ENCODE results near the gene JADE1. TPM values are rescaled to one million over a fixed set of nuclear protein-coding genes. Genes with fewer than 3 reads are reported as not detected.

Gene JADE1
- total RNA-seq, 2 donors from 2014 or later, result 8.3 to 9.6 TPM

DNA sequence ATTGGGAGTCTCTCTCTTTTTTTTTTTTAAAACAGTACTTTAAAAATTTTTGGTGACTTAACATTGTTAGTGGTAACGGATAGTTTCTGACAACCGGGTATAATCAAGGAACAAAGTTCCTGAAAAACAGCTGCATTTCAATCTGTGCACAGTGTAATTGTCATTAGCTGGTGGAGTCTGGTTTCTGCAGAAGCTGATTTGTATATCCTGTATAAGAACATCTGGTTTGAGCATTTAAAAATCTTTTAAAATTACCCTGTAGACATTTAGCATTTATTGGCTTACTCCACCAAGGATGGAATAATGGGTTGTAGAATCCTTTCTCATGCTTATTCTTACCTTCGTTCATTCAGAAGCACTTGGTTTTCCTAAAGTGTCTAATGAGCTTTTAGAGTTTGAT is 11.2 kb downstream of the JADE1 start:
- Histone ChIP-seq H3K27me3 (no peaks in the 10 kb centered on the region), H3K36me3 (no peaks in the 10 kb centered on the region), H3K9ac (ENCODE audit: low read depth in 2 of 2, low read length in 2 of 2) (no peak overlapping the region), H3K27ac (no peak overlapping the region), H3K4me1 (peaks cover 1% of the 10 kb centered on the region), H3K9me3 (no peaks in the 10 kb centered on the region), H3K4me3 (no peak overlapping the region)
- intact Hi-C loops (cut with DNase I), result no loop called here
- TF ChIP-seq, protein P1, sequence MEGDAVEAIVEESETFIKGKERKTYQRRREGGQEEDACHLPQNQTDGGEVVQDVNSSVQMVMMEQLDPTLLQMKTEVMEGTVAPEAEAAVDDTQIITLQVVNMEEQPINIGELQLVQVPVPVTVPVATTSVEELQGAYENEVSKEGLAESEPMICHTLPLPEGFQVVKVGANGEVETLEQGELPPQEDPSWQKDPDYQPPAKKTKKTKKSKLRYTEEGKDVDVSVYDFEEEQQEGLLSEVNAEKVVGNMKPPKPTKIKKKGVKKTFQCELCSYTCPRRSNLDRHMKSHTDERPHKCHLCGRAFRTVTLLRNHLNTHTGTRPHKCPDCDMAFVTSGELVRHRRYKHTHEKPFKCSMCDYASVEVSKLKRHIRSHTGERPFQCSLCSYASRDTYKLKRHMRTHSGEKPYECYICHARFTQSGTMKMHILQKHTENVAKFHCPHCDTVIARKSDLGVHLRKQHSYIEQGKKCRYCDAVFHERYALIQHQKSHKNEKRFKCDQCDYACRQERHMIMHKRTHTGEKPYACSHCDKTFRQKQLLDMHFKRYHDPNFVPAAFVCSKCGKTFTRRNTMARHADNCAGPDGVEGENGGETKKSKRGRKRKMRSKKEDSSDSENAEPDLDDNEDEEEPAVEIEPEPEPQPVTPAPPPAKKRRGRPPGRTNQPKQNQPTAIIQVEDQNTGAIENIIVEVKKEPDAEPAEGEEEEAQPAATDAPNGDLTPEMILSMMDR (IDR thresholded peaks at IDR 0.05), result no peak
- DNase-seq, result no peak

DNA sequence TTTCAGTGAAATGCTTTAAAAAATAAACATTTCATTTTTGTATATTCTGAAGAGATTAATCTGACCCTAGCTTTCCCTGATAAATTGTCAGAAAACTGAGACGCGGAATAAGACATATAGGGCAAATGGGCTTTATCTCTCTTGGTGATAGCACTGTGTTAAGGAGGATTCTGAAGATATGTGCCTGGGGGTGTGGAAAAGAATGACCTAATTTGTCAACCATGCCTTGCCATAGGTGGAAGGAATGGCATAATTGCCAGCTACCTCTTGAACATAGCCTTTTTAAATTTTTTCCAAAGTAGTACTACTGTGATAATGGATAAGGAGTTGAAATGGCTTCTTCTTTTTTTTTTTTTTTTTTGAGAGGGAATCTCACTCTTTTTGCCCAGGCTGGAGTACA is 11.7 kb downstream of the JADE1 start:
- intact Hi-C loops (cut with DNase I), result no loop called here
- Histone ChIP-seq H3K4me1 (peaks cover 4% of the 10 kb centered on the region), H3K9ac (ENCODE audit: low read depth in 2 of 2, low read length in 2 of 2) (no peak overlapping the region), H3K27me3 (no peaks in the 10 kb centered on the region), H3K36me3 (no peaks in the 10 kb centered on the region), H3K4me3 (no peak overlapping the region), H3K27ac (no peak overlapping the region), H3K9me3 (no peaks in the 10 kb centered on the region)
- TF ChIP-seq, protein P1 (IDR thresholded peaks at IDR 0.05), result no peak
- no peak for DNase-seq

DNA sequence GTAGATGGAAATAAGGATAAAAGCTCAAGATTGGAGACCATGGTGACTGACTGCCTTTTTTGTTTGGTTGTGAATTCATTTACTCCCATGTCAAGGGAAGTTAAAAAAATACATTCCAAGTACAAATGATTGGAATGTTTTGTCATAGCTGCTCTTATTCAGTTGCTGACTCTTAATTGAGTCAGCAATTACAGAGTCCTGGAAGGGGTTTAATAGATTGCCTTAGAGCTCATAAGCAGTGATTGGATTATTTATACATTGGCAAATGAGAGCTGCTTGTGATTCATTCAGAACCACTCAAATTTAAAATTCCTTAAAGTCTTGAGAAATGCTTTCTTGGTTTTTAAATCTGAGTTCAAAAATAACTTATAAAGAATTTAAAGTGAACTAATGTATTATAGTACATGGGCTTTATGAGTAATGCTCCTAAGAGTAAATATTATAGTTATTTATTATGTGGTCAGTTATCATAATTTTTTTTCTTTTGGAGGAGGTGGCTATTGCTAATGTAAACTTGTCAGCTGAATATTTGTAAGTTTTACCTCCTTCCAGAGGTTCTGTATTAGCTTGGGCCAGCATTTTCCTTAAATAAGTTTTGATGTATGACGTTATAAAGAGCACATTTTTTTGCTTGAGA is 13.6 kb downstream of the JADE1 start:
- peaks cover 4% of the 10 kb centered on the region for H3K4me1 ChIP-seq
- H3K9ac ChIP-seq (ENCODE audit: low read depth in 2 of 2, low read length in 2 of 2), result no peak overlapping the region
- H3K27me3 ChIP-seq, result no peaks in the 10 kb centered on the region
- DNase-seq, result no peak
- H3K9me3 ChIP-seq, result no peaks in the 10 kb centered on the region
- H3K36me3 ChIP-seq, result no peaks in the 10 kb centered on the region
- intact Hi-C loops (cut with DNase I), result no loop called here
- H3K27ac ChIP-seq, result no peak overlapping the region
- TF ChIP-seq, protein P1 (IDR thresholded peaks at IDR 0.05), result no peak
- H3K4me3 ChIP-seq, result no peak overlapping the region

DNA sequence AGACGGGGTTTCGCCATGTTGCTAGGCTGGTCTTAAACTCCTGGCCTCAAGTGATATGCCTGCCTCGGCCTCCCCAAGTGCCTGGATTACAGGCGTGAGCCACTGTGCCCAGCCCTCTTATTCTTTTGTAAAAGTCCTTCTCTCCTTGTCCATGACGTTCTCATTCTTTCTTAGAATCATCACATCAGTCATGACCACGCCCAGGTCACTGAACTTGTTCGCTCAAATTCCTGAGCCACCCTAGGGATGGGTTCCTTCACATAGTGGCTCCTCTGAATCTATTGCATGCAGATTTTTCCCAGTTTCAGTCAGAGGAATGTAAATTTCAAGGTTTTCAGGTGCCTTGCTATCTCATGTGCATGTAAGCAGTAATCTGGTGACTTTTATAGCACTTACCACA is 15.7 kb downstream of the JADE1 start:
- H3K4me1 ChIP-seq, result peaks cover 4% of the 10 kb centered on the region
- DNase-seq, result no peak
- H3K36me3 ChIP-seq, result no peaks in the 10 kb centered on the region
- intact Hi-C loops (cut with DNase I), result no loop called here
- no peak overlapping the region for H3K9ac ChIP-seq (ENCODE audit: low read depth in 2 of 2, low read length in 2 of 2)
- H3K27me3 ChIP-seq, result no peaks in the 10 kb centered on the region
- no peak overlapping the region for H3K4me3 ChIP-seq
- H3K27ac ChIP-seq, result no peak overlapping the region
- H3K9me3 ChIP-seq, result no peaks in the 10 kb centered on the region
- TF ChIP-seq, protein P1 (IDR thresholded peaks at IDR 0.05), result no peak

DNA sequence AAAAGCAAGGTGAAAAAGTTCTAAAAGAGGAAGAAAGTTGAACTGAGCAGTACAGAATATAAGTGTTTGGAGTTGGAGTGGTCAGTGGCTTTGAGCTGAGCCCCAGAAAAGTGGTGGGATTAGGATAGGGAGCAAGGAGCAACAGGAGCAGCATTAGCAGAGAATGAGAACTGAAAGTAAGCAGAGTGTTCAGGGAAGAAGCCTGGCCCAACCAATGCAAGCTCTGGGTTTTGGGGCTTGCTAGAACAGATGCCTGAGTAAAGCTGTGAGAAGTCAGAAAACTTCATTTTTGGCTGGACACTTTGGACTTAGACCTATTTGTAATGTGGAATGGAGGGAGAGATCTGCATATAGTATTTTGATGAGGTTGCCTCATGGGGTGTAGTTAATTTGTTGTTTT is 17.8 kb downstream of the JADE1 start:
- intact Hi-C loops (cut with DNase I), result no loop called here
- no peak for DNase-seq
- Histone ChIP-seq H3K9ac (ENCODE audit: low read depth in 2 of 2, low read length in 2 of 2) (no peak overlapping the region), H3K27ac (no peak overlapping the region), H3K4me3 (no peak overlapping the region), H3K9me3 (no peaks in the 10 kb centered on the region), H3K4me1 (peaks cover 4% of the 10 kb centered on the region), H3K36me3 (no peaks in the 10 kb centered on the region), H3K27me3 (no peaks in the 10 kb centered on the region)
- TF ChIP-seq, protein P1 (IDR thresholded peaks at IDR 0.05), result no peak

All from colonic mucosa (tissue), 4 donors.